ENCODE results near the gene CFAP77. TPM values are rescaled to one million over a fixed set of nuclear protein-coding genes. Genes with fewer than 3 reads are reported as not detected.

The CFAP77 gene
- total RNA-seq, 2 donors from 2014 or later, result not detected

DNA sequence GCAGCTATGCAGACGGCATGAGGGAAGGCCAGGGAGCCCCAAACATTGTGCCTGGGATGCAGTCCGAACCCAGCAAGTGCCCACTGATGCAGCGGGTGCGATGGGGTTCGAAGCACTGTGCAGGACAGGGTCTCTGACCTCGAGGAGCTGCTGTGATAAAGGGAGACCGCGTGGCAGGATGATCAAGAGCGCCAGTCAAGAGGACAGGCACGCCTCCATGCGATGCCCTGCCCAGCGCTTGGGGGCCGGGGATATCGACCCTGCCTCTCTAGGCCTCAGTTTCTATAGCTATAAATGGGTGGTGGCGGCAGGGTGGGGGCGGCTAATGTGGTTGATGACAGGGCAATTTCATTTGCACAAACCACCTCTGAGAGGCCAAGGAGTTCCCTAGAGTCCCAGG lies 87.7 kb downstream of the CFAP77 start:
- Mint-ChIP-seq H3K27me3 (peaks cover 31% of the 10 kb centered on the region), H3K36me3 (ENCODE audit: low read depth) (peaks cover 3% of the 10 kb centered on the region)

DNA sequence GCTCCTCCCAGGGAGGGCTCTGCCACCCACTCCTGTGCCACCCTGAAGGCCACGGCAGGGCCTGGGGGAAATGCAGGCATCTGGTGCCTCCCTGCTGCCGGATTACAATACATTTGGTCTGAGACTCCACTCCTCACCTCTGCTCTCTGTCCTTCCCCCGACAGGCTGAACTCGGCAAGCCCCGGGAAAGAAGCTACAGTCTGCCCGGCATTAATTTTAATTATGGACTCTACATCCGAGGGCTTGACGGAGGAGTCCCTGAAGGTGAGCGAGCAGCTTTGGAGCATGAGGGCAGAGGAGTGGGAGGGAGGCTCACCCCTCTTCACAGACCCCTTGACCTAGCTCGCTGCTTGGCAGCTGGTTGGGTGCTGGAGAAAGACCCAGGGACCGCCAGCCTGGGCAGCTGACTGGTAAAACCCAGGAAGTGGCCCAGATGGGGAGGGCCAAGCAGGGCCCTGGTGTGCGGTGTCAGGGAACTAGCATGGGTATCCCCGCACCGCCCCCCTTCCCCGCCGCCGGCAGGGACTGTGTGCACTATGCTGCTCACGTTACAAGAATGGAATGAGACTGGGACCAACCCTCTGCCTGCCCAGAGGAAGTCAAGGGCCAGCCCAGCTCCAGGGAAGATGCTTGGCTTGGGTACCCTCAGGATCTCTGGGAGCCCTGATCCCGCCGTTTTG lies 88.7 kb downstream of the CFAP77 start:
- ATAC-seq (no peak), DNase-seq (no peak)
- Mint-ChIP-seq H3K27me3 (peaks cover 29% of the 10 kb centered on the region), H3K4me3 (no peak overlapping the region), H3K36me3 (ENCODE audit: low read depth) (peaks cover 3% of the 10 kb centered on the region), H3K4me1 (peaks cover 6% of the 10 kb centered on the region), H3K27ac (no peak overlapping the region)
- H3K9me3 ChIP-seq (ENCODE audit: control insufficient read depth, low read length, poor library complexity, severe bottlenecking), result no peaks in the 10 kb centered on the region

More for the DNA sequence above, 87.7 kb downstream of the CFAP77 start:
- Mint-ChIP-seq H3K4me1 (peaks cover 6% of the 10 kb centered on the region), H3K4me3 (no peak overlapping the region), H3K27ac (no peak overlapping the region)
- ATAC-seq (no peak), DNase-seq (no peak)
- no peaks in the 10 kb centered on the region for H3K9me3 ChIP-seq (ENCODE audit: control insufficient read depth, low read length, poor library complexity, severe bottlenecking)

DNA sequence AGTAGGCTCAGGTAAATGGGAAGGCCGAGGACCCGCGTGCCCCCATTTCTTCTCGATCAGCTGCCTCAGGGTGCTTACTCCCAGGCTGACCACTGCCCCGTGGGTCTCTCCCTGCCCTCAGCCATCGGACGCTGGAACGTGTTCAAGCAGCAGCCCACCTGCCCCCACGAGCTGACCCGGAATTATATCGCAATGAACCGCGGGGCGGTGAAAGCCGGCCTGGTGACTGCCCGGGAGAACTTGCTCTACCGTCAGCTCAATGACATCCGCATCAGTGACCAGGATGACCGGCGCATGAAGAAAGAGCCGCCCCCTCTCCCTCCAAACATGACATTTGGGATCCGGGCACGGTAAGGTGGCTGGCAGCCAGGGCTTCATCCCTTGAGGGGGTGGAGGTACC lies 89.2 kb downstream of the CFAP77 start:
- H3K9me3 ChIP-seq (ENCODE audit: control insufficient read depth, low read length, poor library complexity, severe bottlenecking), result no peaks in the 10 kb centered on the region
- ATAC-seq (no peak), DNase-seq (no peak)
- H3K27me3 Mint-ChIP-seq, result peaks cover 23% of the 10 kb centered on the region
- H3K4me1 Mint-ChIP-seq, result peaks cover 8% of the 10 kb centered on the region
- no peak overlapping the region for H3K4me3 Mint-ChIP-seq
- peaks cover 3% of the 10 kb centered on the region for H3K36me3 Mint-ChIP-seq (ENCODE audit: low read depth)
- H3K27ac Mint-ChIP-seq, result no peak overlapping the region

DNA sequence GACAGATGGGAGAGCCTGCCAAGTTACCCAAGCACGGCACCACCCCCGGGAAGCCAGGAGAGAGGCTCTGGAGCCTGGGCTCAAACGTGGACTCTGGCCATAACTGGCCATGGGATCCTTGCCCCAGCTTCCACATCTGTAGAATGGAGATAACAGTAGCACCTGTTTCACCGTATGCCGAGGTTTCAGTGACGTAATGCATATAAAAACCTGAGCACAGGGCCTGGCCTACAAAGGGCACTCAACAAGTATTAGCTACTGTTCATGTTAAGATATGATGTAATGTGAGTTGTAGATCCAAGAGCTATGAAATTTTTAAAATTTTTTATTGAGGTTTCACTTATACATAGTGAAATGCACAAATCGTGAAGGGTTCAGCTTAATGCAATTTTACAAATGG lies 90.2 kb downstream of the CFAP77 start:
- no peak for ATAC-seq
- peaks cover 2% of the 10 kb centered on the region for H3K36me3 Mint-ChIP-seq (ENCODE audit: low read depth)
- no peak for DNase-seq
- no peak overlapping the region for H3K4me3 Mint-ChIP-seq
- H3K4me1 Mint-ChIP-seq, result peaks cover 8% of the 10 kb centered on the region
- H3K27ac Mint-ChIP-seq, result no peak overlapping the region
- H3K9me3 ChIP-seq (ENCODE audit: control insufficient read depth, low read length, poor library complexity, severe bottlenecking), result no peaks in the 10 kb centered on the region
- H3K27me3 Mint-ChIP-seq, result peaks cover 18% of the 10 kb centered on the region

DNA sequence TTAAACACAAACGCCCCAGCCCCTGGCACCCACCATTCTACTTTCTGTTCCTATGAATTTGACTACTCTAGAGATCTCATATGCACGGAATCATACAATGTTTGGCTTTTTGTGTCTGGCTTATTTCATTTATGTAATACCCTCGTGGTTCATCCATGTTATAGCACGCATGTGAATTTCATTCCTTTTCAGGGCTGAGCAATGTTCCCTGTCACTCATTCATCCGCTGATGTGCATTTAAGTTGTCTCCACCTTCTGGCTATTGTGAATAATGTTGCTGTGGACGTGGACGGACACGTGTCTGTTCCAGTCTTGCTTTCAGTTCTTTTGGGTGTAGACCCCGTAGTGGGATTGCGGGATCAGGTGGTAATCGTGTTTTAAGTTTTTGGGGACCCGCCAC lies 92.5 kb downstream of the CFAP77 start:
- no peaks in the 10 kb centered on the region for H3K36me3 Mint-ChIP-seq (ENCODE audit: low read depth)
- no peaks in the 10 kb centered on the region for H3K9me3 ChIP-seq (ENCODE audit: control insufficient read depth, low read length, poor library complexity, severe bottlenecking)
- no peak overlapping the region for H3K4me3 Mint-ChIP-seq
- ATAC-seq (no peak), DNase-seq (no peak)
- H3K27ac Mint-ChIP-seq, result no peak overlapping the region
- peaks cover 6% of the 10 kb centered on the region for H3K27me3 Mint-ChIP-seq
- peaks cover 17% of the 10 kb centered on the region for H3K4me1 Mint-ChIP-seq

DNA sequence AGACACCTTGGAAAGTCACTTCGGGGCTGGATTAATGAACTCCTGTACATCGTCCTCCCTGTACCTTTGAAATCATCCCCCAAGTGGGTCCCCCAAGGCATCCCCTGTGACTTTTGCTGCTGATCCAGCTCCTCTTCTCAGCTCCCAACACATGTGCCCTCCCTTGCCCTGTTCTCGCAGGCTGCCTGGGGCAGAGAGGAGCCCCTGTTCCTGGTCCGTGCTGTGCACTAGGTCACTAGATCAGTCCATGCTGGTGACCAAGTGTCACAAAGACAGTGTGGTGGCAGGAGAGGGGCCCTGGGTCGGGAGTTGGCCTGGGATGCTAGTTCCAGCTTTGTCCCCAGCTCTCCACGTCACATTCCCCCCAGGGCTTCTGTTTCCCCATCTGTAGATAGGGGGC lies 93.1 kb downstream of the CFAP77 start:
- no peak for DNase-seq
- ATAC-seq, result no peak
- peaks cover 22% of the 10 kb centered on the region for H3K4me1 Mint-ChIP-seq
- peaks cover 6% of the 10 kb centered on the region for H3K27me3 Mint-ChIP-seq
- H3K4me3 Mint-ChIP-seq, result no peak overlapping the region
- H3K36me3 Mint-ChIP-seq (ENCODE audit: low read depth), result no peaks in the 10 kb centered on the region
- no peak overlapping the region for H3K27ac Mint-ChIP-seq
- no peaks in the 10 kb centered on the region for H3K9me3 ChIP-seq (ENCODE audit: control insufficient read depth, low read length, poor library complexity, severe bottlenecking)

DNA sequence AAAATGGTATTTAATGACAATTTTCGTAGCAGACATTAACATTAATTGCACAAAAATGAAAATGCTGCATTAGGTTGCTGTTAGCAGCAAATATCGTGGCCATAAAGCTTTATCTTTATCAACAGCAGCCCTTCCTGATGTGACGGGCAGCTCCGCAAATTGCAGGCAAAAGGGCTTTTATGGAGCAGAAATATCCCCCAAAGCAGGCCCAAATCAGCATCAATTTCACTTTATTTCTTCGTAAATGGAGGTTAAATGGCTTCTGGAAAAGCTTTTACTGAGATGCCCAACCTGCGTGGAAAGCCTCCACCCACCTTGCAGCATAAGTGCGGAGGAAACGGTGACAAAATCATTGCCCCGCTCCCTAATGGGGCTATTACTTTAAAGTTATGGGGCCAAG lies 94.5 kb downstream of the CFAP77 start:
- Mint-ChIP-seq H3K27me3 (peaks cover 6% of the 10 kb centered on the region), H3K4me1 (peaks cover 25% of the 10 kb centered on the region), H3K4me3 (no peak overlapping the region), H3K36me3 (ENCODE audit: low read depth) (no peaks in the 10 kb centered on the region), H3K27ac (no peak overlapping the region)
- ATAC-seq, result no peak
- no peak for DNase-seq
- no peaks in the 10 kb centered on the region for H3K9me3 ChIP-seq (ENCODE audit: control insufficient read depth, low read length, poor library complexity, severe bottlenecking)

DNA sequence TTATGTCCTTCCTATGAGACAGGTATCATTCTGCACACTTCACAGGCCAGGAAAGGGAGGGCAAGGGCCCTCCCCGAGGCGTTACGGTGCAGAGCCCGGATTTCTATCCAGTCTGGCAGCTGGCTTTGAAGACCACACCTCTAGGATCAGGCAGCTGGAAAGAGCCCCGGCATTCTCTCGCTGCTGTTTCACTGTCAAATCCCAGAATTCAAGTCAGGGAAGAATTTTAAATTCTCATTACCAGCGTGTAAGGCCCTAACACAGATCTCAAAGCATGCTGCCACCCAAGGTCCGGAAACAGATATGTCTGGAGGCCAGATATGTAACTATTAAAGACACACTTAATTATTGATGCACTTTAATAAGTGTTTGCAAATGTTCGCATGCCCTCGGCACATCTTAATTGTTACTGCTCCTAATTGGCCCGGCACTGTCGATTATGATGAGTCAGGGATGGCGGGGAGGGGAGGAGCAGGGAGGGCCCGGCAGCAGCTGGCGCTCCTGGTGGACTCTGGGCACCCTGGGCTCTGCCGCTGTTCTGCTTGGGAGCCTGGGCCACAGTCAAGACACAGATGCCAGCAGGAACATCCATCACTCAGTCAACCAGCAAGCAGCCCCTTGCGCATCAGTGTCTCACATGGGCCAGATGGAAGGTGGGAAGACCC lies 96.1 kb downstream of the CFAP77 start:
- DNase-seq (no peak), ATAC-seq (no peak)
- no peak overlapping the region for H3K27ac Mint-ChIP-seq
- no peak overlapping the region for H3K4me3 Mint-ChIP-seq
- H3K9me3 ChIP-seq (ENCODE audit: control insufficient read depth, low read length, poor library complexity, severe bottlenecking), result no peaks in the 10 kb centered on the region
- peaks cover 6% of the 10 kb centered on the region for H3K27me3 Mint-ChIP-seq
- H3K36me3 Mint-ChIP-seq (ENCODE audit: low read depth), result no peaks in the 10 kb centered on the region
- H3K4me1 Mint-ChIP-seq, result peaks cover 21% of the 10 kb centered on the region

DNA sequence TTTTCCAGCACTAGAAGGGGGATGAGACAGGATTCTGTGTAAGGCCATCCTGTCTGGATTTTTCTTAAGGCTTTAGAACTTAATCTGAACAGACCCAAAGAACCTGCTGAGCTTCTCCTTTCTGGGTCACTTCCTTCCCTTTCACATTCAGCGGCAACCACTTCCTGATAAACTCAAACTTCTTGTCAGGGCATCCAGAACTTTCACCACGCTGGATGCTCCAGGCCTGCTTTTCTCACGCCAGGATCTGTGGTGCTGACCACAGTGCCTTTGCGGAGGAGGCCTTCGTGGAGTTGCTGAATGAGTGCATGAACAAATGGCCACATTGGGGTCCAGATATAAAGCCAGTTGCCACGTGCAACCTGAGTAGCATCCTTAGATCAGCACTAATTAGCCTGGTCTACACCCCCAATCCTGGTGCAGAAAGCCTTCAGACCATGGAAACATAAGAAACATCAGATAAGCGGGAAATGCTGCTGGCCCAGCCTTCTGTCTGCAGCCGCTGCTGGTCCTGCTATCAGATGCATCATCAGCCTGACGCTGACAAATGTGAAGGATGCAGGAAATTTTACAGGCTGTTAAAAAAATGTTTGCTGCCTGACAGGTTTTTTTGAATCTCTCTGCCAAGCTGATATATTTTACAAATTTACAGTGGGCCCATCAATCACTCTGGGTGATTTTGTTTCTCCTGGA lies 97.1 kb downstream of the CFAP77 start:
- peak; percentile 28 for ATAC-seq
- Mint-ChIP-seq H3K4me3 (peak overlapping the region; percentile 58), H3K27me3 (peaks cover 6% of the 10 kb centered on the region), H3K36me3 (ENCODE audit: low read depth) (no peaks in the 10 kb centered on the region), H3K27ac (peak overlapping the region; percentile 37), H3K4me1 (peaks cover 20% of the 10 kb centered on the region)
- no peak for DNase-seq
- no peaks in the 10 kb centered on the region for H3K9me3 ChIP-seq (ENCODE audit: control insufficient read depth, low read length, poor library complexity, severe bottlenecking)

DNA sequence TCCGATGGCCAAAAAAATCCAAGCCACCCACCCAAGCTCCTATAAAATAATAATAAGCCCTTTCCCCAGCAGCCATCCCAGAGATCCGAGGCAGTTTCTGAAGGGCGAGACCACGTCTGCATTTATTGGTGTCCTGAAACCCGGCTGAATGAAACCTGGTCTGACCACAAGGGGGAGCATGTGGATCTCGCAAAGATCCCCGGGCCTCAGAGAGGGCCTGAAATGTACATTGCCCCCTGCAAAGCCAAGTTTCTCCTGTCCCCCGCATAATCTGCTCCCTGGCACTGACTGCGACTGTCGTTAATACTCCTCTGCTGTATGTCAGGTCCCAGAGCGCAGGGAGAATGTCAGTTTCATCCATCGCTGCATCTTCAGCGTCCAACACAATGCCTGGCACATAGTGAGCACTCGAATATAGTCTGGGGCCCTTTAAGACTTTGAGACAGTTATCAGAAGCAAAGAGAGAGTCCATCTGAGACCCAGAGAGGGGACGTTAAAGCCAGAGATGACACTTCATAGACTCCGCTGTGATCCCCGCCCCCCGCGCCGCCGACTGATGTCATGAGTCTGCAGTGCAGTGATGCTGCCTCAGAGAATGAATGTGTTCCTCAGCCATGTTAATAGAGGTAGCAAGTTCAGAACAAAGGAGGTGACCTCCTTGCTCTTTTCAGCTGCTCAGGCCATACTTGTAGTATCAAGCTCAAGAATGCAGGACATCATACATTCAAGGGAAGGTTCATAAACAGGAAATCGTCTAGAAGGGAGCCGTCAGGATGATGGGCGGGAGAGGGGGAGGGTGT lies 97.9 kb downstream of the CFAP77 start:
- peak overlapping the region; percentile 21 for H3K4me3 Mint-ChIP-seq
- H3K4me1 Mint-ChIP-seq, result peaks cover 21% of the 10 kb centered on the region
- H3K27me3 Mint-ChIP-seq, result peaks cover 5% of the 10 kb centered on the region
- peak overlapping the region; percentile 37 for H3K27ac Mint-ChIP-seq
- peak; percentile 28 to 51 (median 30) for DNase-seq
- no peaks in the 10 kb centered on the region for H3K36me3 Mint-ChIP-seq (ENCODE audit: low read depth)
- H3K9me3 ChIP-seq (ENCODE audit: control insufficient read depth, low read length, poor library complexity, severe bottlenecking), result no peaks in the 10 kb centered on the region
- ATAC-seq, result peak; percentile 76

DNA sequence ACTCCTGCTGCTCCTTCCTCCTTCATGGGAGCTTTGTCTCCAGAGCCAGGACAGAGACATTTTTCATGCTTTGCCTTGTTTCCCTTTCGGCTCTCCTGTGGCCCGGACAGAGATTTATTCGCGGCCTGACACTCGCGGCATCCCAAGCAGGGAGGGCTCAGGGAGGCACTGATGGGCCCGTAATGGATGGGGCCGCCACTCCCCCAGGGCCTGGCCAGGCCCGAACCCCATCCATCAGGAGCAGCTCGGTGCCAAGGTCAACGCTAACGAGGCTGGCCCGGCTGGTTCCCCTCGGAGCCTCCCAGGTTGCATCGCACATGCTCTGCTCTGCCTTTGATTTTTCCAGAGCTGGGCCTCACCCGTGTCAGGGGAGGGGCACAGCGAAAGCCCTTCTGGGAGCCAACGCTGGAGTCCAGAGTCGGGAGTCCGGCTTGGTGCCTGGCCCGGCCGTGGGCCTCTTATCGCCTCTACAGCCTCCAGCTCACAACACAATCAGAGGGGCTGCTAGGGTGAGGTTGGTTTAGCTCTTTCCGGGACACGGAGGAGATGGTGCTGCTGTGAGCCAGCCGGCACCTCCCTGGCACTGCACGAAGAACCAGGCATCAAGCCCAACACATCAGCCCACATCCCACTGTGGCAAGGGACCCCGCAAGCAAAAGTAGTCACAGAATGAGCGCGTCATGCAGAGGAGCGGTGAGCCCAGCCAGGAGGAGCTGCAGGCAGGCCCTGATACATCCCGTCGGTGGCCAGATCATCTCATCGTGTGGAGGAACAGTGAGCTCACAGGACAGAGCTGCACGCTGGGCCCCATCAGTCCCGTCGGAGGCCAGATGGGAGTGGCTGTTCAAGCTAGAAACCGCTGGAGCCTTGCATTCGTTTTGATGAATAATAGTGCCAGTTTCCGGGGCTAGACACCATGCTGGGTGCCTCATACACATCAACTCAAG lies 100.2 kb downstream of the CFAP77 start:
- H3K27me3 Mint-ChIP-seq, result peaks cover 7% of the 10 kb centered on the region
- H3K9me3 ChIP-seq (ENCODE audit: control insufficient read depth, low read length, poor library complexity, severe bottlenecking), result no peaks in the 10 kb centered on the region
- no peak overlapping the region for H3K27ac Mint-ChIP-seq
- no peak for ATAC-seq
- peaks cover 19% of the 10 kb centered on the region for H3K4me1 Mint-ChIP-seq
- no peaks in the 10 kb centered on the region for H3K36me3 Mint-ChIP-seq (ENCODE audit: low read depth)
- H3K4me3 Mint-ChIP-seq, result no peak overlapping the region
- DNase-seq, result no peak

DNA sequence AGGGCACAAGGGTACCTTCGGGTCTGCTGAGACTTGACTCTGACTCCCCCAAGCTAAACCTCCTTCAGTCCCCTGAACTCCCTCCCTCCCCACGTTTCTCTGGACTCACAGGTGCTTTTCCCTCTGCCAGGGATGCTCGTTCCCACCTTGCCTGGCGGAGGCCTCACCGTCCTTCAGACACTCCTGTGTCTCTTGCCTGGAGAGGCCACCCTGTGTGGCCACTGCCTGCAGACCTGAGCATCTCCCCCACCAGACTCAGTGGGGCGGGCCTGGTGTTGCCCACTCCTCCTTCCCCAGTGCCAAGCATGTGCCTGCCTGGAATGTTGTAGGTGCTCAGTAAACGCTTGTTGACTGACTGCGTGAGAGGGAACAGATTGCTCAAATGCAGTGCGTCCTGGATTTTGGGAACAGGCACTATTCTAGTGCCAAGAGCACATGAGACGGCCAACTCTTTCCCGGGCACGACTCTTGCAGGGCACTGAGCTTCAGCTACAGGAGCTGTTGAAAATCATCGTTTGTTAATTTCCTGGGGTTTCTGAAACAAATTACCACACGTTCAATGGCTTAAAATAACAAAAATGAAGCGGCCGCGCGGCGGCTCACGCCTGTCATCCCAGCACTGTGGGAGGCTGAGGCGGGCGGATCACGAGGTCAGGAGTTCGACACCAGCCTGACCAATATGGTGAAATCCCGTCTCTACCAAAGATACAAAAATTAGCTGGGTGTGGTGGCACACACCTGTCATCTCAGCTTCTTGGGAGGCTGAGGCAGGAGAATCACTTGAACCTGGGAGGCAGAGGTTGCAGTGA lies 101.4 kb downstream of the CFAP77 start:
- peaks cover 19% of the 10 kb centered on the region for H3K4me1 Mint-ChIP-seq
- H3K4me3 Mint-ChIP-seq, result no peak overlapping the region
- ATAC-seq (no peak), DNase-seq (no peak)
- no peak overlapping the region for H3K27ac Mint-ChIP-seq
- no peaks in the 10 kb centered on the region for H3K9me3 ChIP-seq (ENCODE audit: control insufficient read depth, low read length, poor library complexity, severe bottlenecking)
- H3K27me3 Mint-ChIP-seq, result peaks cover 15% of the 10 kb centered on the region
- no peaks in the 10 kb centered on the region for H3K36me3 Mint-ChIP-seq (ENCODE audit: low read depth)

Measured in T-helper 17 cell (primary cell).